Measurements from ENCODE around the gene ERN2.

The ERN2 gene

GRCh38 chr16:23663918-23664317 lies 49.1 kb downstream of the ERN2 start:
- Histone ChIP-seq H3K36me3 (ENCODE audit: insufficient read depth, low read length) (peaks cover 40% of the 10 kb centered on the region), H3K4me1 (ENCODE audit: insufficient read depth, low read length) (no peaks in the 10 kb centered on the region), H3K9ac (ENCODE audit: low read depth, low read length) (no peak overlapping the region), H3K9me3 (ENCODE audit: control insufficient read depth, insufficient read depth, low read length) (no peaks in the 10 kb centered on the region)

DNA sequence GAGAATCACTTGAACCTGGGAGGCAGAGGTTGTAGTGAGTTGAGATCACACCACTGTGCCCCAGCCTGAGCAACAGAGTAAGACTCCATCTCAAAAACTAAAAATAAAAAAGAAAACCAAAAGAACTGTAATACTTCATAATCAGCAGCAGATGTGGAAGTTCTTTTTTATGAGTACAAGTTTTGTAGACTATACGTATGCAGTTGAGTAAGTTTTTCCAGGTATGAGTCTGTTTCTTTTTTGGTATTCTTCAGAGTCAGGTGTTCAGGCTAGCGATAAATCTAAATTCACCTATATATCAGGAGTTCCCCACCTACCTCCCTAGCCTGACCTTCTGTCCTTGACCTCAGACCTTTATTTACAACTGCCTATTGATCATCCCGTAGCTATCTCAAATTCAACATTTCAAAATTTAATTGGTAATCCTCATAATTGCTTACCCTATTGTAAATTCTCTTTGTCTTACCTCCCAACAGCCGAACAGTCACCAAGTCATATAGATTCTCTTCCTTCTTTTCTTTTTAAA lies 61.0 kb downstream of the ERN2 start:
- H3K36me3 ChIP-seq (ENCODE audit: insufficient read depth, low read length): peaks cover 9% of the 10 kb centered on the region
- no peak overlapping the region for H3K9ac ChIP-seq (ENCODE audit: low read depth, low read length)

GRCh38 chr16:23650674-23651416 lies 62.2 kb downstream of the ERN2 start:
- no peaks in the 10 kb centered on the region for H3K9me3 ChIP-seq (ENCODE audit: control insufficient read depth, insufficient read depth, low read length)
- no peak overlapping the region for H3K9ac ChIP-seq (ENCODE audit: low read depth, low read length)
- H3K36me3 ChIP-seq (ENCODE audit: insufficient read depth, low read length): peaks cover 9% of the 10 kb centered on the region
- no peaks in the 10 kb centered on the region for H3K4me1 ChIP-seq (ENCODE audit: insufficient read depth, low read length)

More for the DNA sequence above, 61.0 kb downstream of the ERN2 start:
- Histone ChIP-seq H3K4me1 (ENCODE audit: insufficient read depth, low read length) (no peaks in the 10 kb centered on the region), H3K9me3 (ENCODE audit: control insufficient read depth, insufficient read depth, low read length) (no peaks in the 10 kb centered on the region)

- no peaks in the 10 kb centered on the region for H3K9me3 ChIP-seq (ENCODE audit: control insufficient read depth, insufficient read depth, low read length)
- peaks cover 10% of the 10 kb centered on the region for H3K36me3 ChIP-seq (ENCODE audit: insufficient read depth, low read length)
- peak overlapping the region; percentile 83 for H3K9ac ChIP-seq (ENCODE audit: low read depth, low read length)
These were observed 70.7 kb downstream of the ERN2 start for GRCh38 chr16:23642246-23642774.

GRCh38 chr16:23640931-23641765 lies 71.9 kb downstream of the ERN2 start, which contains the start of the genes DCTN5 and PALB2:
DCTN5 (plus strand) TSS chr16:23641466; CDS start chr16:23641543, 77 bp downstream.
PALB2 (minus strand) TSS chr16:23641310; CDS start chr16:23641157, 153 bp downstream.
- H3K9me3 ChIP-seq (ENCODE audit: control insufficient read depth, insufficient read depth, low read length): no peaks in the 10 kb centered on the region
- peaks cover 10% of the 10 kb centered on the region for H3K36me3 ChIP-seq (ENCODE audit: insufficient read depth, low read length)
- H3K9ac ChIP-seq (ENCODE audit: low read depth, low read length): peak within 1 kb of the TSS; percentile 83
- H3K4me1 ChIP-seq (ENCODE audit: insufficient read depth, low read length): no peaks in the 10 kb centered on the region

More at GRCh38 chr16:23642246-23642774, 70.7 kb downstream of the ERN2 start:
- no peaks in the 10 kb centered on the region for H3K4me1 ChIP-seq (ENCODE audit: insufficient read depth, low read length)

DNA sequence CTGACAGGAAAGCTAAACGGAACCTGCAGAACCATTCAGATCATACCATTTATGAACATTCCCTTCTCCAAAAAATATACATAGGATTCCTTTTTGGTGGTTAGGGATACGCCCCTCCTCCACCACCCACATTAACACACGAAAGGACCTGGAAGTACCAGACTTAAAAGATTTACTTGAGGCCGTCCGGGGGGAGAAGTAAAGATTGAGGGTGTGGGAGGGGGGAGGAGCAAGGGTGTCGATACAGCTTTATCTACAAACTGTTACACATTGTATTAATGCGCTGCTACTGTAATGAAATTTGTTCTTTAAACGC lies 72.4 kb downstream of the ERN2 start:
- no peaks in the 10 kb centered on the region for H3K9me3 ChIP-seq (ENCODE audit: control insufficient read depth, insufficient read depth, low read length)
- H3K9ac ChIP-seq (ENCODE audit: low read depth, low read length): peak overlapping the region; percentile 83
- H3K36me3 ChIP-seq (ENCODE audit: insufficient read depth, low read length): peaks cover 13% of the 10 kb centered on the region
- H3K4me1 ChIP-seq (ENCODE audit: insufficient read depth, low read length): no peaks in the 10 kb centered on the region

Measured in ES-I3 (cell line).